H1 (cell line): Measurements from ENCODE around the gene TEX55. TPM values are rescaled to one million over a fixed set of nuclear protein-coding genes. Genes with fewer than 3 reads are reported as not detected.

Experiments used
- polyA plus RNA-seq, 7 experiments: library from polyadenylated mRNA; depleted of rRNA in 3 of 7; stranded (reverse) in 5 of 7; unstranded in 2 of 7; fragments of >200 nt in 5 of 7; fragments of 200-250 nt in 2 of 7; gene quantifications; 1 replicate in 5 of 7; 2 replicates in 1 of 7; 4 replicates in 1 of 7; pipeline versions ENCODE4 v1.2.1 to v1.2.3, GENCODE V29; 2011 to 2013; ENCODE audit warnings: missing spikeins in 2 of 7, mixed read lengths in 2 of 7
- total RNA-seq: library from RNA; stranded (reverse); fragmentation: NEBNext Ultra II Directional; extraction: Animal tissue kit (Norgen Biotek cat#: 25700); gene quantifications from 2 replicates; pipeline ENCODE4 v1.2.1, GENCODE V29; 2021
- TF ChIP-seq, protein P1 (sequence below): IDR thresholded peaks from 2 replicates; pipeline ENCODE4 v1.6.1; 2011; ENCODE audit warnings: low read length, improper control_type of control experiment

Gene TEX55
- total and polyA plus RNA-seq, 2 of the 8 experiments (the other 6 are each of a cell fraction or from before 2014, with no cell fraction given) = not detected

- TF ChIP-seq, protein P1, sequence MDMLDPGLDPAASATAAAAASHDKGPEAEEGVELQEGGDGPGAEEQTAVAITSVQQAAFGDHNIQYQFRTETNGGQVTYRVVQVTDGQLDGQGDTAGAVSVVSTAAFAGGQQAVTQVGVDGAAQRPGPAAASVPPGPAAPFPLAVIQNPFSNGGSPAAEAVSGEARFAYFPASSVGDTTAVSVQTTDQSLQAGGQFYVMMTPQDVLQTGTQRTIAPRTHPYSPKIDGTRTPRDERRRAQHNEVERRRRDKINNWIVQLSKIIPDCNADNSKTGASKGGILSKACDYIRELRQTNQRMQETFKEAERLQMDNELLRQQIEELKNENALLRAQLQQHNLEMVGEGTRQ = no peak
These were observed 30.1 kb downstream of the TEX55 start (continued) for GRCh38 chr3:119175872-119176756.
